ENCODE results near the gene SLC29A3.

- TF ChIP-seq CEBPB (IDR thresholded peaks at IDR 0.05) (no peak), EP300 (IDR thresholded peaks at IDR 0.05; ENCODE audit: borderline replicate concordance) (no peak)
Observed at GRCh38 chr10:71326464-71326881, 7.4 kb downstream of the SLC29A3 start.

All from Ishikawa (cell line).